Body of pancreas (tissue), 4 donors: ENCODE measurements around the gene SLC25A2.

ENCODE experiments used
- CTCF ChIP-seq, 7 experiments: fragments of 450-650 bp in 4 of 7; fragments of 200-600 bp in 3 of 7; sonication (generic) in 3 of 7; IDR thresholded peaks; one replicate each; pipeline ENCODE4 v1.5.1; 2016 to 2019; ENCODE audit warnings: antibody characterized with exemption in 7 of 7
- POLR2A ChIP-seq, 3 donors: fragments of 450-650 bp; IDR thresholded peaks; one replicate each; pipeline ENCODE4 v1.6.1; 2016; ENCODE audit warnings: antibody characterized with exemption in 3 of 3, mild to moderate bottlenecking in 2 of 3

GRCh38 chr5:141338538-141339306 lies 34.9 kb upstream of the SLC25A2 start, which contains the start of gene PCDHGA2:
- TF ChIP-seq POLR2A (IDR thresholded peaks at IDR 0.05) (no peak), CTCF (IDR thresholded peaks at IDR 0.05) (peak in 5 of 7 experiments; percentile 26 to 50 (median 40))
